ENCODE results near the gene NDUFS3. TPM values are rescaled to one million over a fixed set of nuclear protein-coding genes. Genes with fewer than 3 reads are reported as not detected.
"Not testable (repeated sequence)": the region's sequence is repeated elsewhere in the genome, so short reads cannot be mapped to it uniquely, and the experiment has no call there.

Gene NDUFS3
- total RNA-seq, 1 donor, result 66.1 TPM

DNA sequence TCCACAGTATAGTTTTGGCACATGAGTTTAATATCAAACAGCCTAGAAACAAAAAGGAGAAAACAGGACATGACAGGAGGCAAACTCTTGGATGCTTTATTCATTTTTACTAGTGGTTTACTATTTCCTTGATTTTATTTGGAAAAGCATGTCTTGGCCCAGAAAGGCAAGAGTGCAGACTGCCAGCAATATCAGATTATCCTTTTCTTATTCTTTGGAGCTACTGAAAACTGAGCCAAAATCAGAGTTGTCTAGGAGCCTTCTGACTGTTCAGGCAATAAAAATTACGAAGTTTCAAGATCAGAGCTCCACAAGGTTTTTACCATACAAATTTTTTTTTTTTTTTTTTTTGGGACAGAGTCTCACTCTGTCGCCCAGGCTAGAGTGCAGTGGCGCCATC is 42.0 kb upstream of the NDUFS3 start:
- DNase-seq (ENCODE audit: low read depth), result no peak
- H3K4me3 ChIP-seq (ENCODE audit: low read depth, low read length), result no peak overlapping the region

GRCh38 chr11:47538741-47539565 is 39.9 kb upstream of the NDUFS3 start:
- peak; percentile 37 for DNase-seq (ENCODE audit: low read depth)
- no peak overlapping the region for H3K4me3 ChIP-seq (ENCODE audit: low read depth, low read length)
- TF ChIP-seq, protein P1, sequence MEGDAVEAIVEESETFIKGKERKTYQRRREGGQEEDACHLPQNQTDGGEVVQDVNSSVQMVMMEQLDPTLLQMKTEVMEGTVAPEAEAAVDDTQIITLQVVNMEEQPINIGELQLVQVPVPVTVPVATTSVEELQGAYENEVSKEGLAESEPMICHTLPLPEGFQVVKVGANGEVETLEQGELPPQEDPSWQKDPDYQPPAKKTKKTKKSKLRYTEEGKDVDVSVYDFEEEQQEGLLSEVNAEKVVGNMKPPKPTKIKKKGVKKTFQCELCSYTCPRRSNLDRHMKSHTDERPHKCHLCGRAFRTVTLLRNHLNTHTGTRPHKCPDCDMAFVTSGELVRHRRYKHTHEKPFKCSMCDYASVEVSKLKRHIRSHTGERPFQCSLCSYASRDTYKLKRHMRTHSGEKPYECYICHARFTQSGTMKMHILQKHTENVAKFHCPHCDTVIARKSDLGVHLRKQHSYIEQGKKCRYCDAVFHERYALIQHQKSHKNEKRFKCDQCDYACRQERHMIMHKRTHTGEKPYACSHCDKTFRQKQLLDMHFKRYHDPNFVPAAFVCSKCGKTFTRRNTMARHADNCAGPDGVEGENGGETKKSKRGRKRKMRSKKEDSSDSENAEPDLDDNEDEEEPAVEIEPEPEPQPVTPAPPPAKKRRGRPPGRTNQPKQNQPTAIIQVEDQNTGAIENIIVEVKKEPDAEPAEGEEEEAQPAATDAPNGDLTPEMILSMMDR (IDR thresholded peaks at IDR 0.05; ENCODE audit: insufficient read depth, low read depth, low read length), result no peak

More for the DNA sequence above, 42.0 kb upstream of the NDUFS3 start:
- TF ChIP-seq, protein P1 (IDR thresholded peaks at IDR 0.05; ENCODE audit: insufficient read depth, low read depth, low read length), result no peak

DNA sequence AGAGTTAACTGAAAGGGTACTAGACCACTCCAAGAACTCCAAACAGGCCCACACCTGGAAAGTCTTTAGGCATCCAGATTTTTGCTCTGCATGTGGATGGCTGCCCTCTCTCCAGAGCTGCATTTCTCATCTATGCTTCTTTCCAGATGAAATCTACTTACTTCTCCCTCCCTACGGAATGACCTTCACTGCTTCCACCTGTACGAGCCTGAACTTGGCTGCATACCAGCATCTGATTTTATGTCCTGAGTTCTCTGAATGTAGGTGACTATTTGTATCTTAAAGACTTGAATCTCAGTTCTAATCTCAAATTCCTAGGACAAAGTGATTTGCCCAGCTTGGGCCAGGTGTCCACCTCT is 39.2 kb upstream of the NDUFS3 start:
- H3K4me3 ChIP-seq (ENCODE audit: low read depth, low read length), result no peak overlapping the region
- TF ChIP-seq, protein P1 (IDR thresholded peaks at IDR 0.05; ENCODE audit: insufficient read depth, low read depth, low read length), result no peak
- no peak for DNase-seq (ENCODE audit: low read depth)

GRCh38 chr11:47541070-47541469 is 37.8 kb upstream of the NDUFS3 start:
- TF ChIP-seq, protein P1 (IDR thresholded peaks at IDR 0.05; ENCODE audit: insufficient read depth, low read depth, low read length), result no peak
- DNase-seq (ENCODE audit: low read depth), result no peak
- H3K4me3 ChIP-seq (ENCODE audit: low read depth, low read length), result no peak overlapping the region

DNA sequence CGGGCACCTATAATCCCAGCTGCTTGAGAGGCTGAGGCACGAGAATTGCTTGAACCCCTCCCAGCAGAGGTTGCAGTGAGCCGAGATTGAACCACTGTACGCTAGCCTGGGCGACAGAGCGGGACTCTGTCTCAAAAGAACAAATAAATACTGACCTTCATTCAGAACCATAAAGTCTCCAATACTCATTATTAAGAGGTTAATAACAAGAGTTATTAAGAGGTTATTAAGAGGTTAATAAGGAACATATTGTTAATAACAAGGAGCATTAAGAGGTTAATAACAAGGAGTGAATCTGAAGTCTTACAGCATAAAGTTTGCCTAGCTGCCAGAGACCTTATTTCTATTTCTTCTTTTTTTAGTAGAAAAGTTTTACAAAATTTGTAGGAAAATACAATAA is 33.6 kb upstream of the NDUFS3 start:
- no peak overlapping the region for H3K4me3 ChIP-seq (ENCODE audit: low read depth, low read length)
- TF ChIP-seq, protein P1 (IDR thresholded peaks at IDR 0.05; ENCODE audit: insufficient read depth, low read depth, low read length), result no peak
- no peak for DNase-seq (ENCODE audit: low read depth)

DNA sequence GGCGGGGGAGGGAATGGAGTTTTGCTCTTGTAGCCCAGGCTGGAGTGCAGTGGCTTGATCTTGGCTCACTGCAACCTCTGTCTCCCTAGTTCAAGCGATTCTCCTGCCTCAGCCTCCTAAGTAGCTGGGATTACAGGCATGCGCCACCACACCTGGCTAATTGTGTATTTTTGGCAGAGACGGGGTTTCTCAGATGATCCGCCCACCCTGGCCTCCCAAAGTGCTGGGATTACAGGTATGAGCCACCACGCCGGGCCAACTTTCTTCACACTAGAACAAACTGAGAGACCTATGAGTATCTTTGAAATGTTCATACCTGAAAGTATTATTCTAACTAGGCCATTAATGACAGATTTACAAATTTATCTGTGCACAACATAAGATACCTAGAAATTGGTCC is 32.6 kb upstream of the NDUFS3 start:
- DNase-seq (ENCODE audit: low read depth); H3K4me3 ChIP-seq (ENCODE audit: low read depth, low read length): not testable (repeated sequence)

- peak; percentile 33 for DNase-seq (ENCODE audit: low read depth)
- H3K4me3 ChIP-seq (ENCODE audit: low read depth, low read length), result no peak overlapping the region
- TF ChIP-seq, protein P1 (IDR thresholded peaks at IDR 0.05; ENCODE audit: insufficient read depth, low read depth, low read length), result no peak
Measured at GRCh38 chr11:47550288-47551047, 28.4 kb upstream of the NDUFS3 start.

All from fibroblast of villous mesenchyme (primary cell).